Pancreas (tissue), 10 donors: ENCODE results near the gene FSTL4. TPM values are rescaled to one million over a fixed set of nuclear protein-coding genes. Genes with fewer than 3 reads are reported as not detected.

ENCODE experiments used
- ATAC-seq, 4 donors: fragments of 200-7000 bp; cut with Tn5 transposase; one replicate each; pipeline versions ENCODE4 v1.8.0 to v1.9.1; 2020; ENCODE audit warnings: mild to moderate bottlenecking in 4 of 4, moderate library complexity in 4 of 4
- DNase-seq, 6 donors: peaks; one replicate each; pipeline ENCODE4 v3.0.0-alpha.2; 2020
- FAIRE-seq: peaks from 2 replicates; lab custom pipeline; 2012; peaks lifted over from hg19 to GRCh38; lab: Jason Lieb, UNC
- H3K27ac ChIP-seq, 4 donors: fragments of 200-600 bp; sonication (generic); 1 replicate in 3 of 4; 2 replicates in 1 of 4; pipeline versions ENCODE4 v1.5.0 to v1.8.0; 2020
- H3K27me3 ChIP-seq, 4 donors: fragments of 200-600 bp; one replicate each; pipeline ENCODE4 v1.8.0; 2021
- H3K36me3 ChIP-seq, 3 donors: fragments of 200-600 bp; sonication (generic) in 1 of 3; one replicate each; pipeline versions ENCODE4 v1.5.0 to v1.8.0; 2020 to 2021
- H3K4me1 ChIP-seq, 3 donors: fragments of 200-600 bp; one replicate each; pipeline ENCODE4 v1.8.0; 2021
- H3K4me3 ChIP-seq, 4 donors: fragments of 200-600 bp; sonication (generic) in 2 of 4; one replicate each; pipeline versions ENCODE4 v1.5.0 to v1.8.0; 2020 to 2021
- H3K9me3 ChIP-seq, 4 donors: fragments of 200-600 bp; one replicate each; pipeline ENCODE4 v1.8.0; 2021
- WGBS, 2 donors: extraction: QIAGEN DNeasy Blood & Tissue Kit; methylation state at CpG; one replicate each; pipeline ENCODE4 v1.1.7; 2013; 5-methylcytosine and 5-hydroxymethylcytosine counted together
- intact Hi-C, 3 donors: fragments of 100-400 bp; cut with DNase I; formaldehyde crosslinking; loops; one replicate each; pipeline versions ENCODE4 v1.11.1 to v1.14.2; 2022
- polyA plus RNA-seq, 2 donors: library from polyadenylated mRNA; stranded (reverse); fragments of 200-250 nt; gene quantifications; one replicate each; pipeline ENCODE4 v1.2.3, GENCODE V29; 2013
- total RNA-seq, 6 donors: library from RNA; stranded (reverse); fragmentation: NEBNext Ultra II Directional in 4 of 6; extraction: Animal tissue kit (Norgen Biotek cat#: 25700) in 4 of 6; gene quantifications; one replicate each; pipeline versions ENCODE4 v1.2.1 to v1.2.4, GENCODE V29; 2021 to 2023
- TF ChIP-seq, protein P1 (sequence below), 4 donors: fragments of 200-600 bp; sonication (generic) in 3 of 4; IDR thresholded peaks; one replicate each; pipeline versions ENCODE4 v1.5.0 to v1.8.0; 2021; ENCODE audit warnings: antibody characterized with exemption in 4 of 4
- donor health status: healthy with polysubstance abuse.
- donor health status: DM: no; HTN: no; CAD: no; lungs with moderate emphysema.
- donor health status: DM: no; HTN: no; CAD: no.
- donor health status: control.
- donor health status: control.
- donor health status: Bipolar disorder and iron deficiency.
- donor health status: DM: yes; HTN: yes; CAD: no.
- donor health status: DM: no; HTN: no; CAD: no.
- donor health status: DM: no; HTN: no; CAD: no.
- donor health status: DM: yes; HTN: yes; CAD: no.

Gene FSTL4
- total and polyA plus RNA-seq, 8 donors = 0.68 to 2.4 (median 1.4) TPM

DNA sequence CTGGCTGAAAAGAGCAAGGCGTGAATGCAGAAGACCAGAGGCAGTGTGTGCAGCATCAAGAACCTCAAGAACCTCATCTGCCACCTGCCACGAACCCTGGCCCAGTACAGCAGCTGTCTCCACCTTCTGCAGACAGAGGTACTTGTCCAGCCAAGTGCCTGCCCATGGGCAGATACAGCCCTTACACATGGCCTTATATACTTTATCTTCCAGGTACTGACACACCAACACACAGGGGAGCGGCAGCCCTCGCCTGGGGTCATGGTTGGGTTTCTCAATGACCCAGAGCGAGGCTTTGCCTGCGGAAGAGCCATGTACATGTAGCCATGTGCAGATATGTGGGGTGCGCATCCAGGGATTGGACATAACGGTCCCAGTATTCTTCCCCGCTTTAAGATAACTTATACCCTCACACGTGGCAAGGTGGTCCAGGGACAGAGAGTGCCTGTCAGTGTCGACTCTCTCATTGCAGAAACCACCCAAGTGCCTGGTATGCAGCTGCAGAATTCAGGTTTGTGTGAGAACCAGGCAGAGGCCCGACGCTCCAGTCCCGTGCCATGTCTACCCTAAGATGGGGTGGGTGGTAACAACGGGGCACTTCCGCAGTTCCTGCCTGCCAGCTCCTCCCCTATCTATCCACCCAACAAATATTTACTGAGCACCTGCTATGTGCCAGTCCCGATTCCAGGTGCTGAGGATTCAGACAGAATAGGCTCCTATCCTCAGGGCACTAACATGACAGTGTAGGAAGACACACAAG, 206.9 kb downstream of the FSTL4 start:
- 90 to 95% methylated on average over 17 of the region's 17 CpGs for WGBS, 2 donors
- Histone ChIP-seq H3K4me1 (no peaks in the 10 kb centered on the region), H3K9me3 (no peaks in the 10 kb centered on the region), H3K27ac (no peak overlapping the region), H3K36me3 (no peaks in the 10 kb centered on the region), H3K27me3 (no peaks in the 10 kb centered on the region), H3K4me3 (no peak overlapping the region)
- intact Hi-C loops = no loop called here
- DNase-seq (no peak), ATAC-seq (no peak), FAIRE-seq (no peak)
- TF ChIP-seq, protein P1, sequence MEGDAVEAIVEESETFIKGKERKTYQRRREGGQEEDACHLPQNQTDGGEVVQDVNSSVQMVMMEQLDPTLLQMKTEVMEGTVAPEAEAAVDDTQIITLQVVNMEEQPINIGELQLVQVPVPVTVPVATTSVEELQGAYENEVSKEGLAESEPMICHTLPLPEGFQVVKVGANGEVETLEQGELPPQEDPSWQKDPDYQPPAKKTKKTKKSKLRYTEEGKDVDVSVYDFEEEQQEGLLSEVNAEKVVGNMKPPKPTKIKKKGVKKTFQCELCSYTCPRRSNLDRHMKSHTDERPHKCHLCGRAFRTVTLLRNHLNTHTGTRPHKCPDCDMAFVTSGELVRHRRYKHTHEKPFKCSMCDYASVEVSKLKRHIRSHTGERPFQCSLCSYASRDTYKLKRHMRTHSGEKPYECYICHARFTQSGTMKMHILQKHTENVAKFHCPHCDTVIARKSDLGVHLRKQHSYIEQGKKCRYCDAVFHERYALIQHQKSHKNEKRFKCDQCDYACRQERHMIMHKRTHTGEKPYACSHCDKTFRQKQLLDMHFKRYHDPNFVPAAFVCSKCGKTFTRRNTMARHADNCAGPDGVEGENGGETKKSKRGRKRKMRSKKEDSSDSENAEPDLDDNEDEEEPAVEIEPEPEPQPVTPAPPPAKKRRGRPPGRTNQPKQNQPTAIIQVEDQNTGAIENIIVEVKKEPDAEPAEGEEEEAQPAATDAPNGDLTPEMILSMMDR (IDR thresholded peaks at IDR 0.05) = no peak

DNA sequence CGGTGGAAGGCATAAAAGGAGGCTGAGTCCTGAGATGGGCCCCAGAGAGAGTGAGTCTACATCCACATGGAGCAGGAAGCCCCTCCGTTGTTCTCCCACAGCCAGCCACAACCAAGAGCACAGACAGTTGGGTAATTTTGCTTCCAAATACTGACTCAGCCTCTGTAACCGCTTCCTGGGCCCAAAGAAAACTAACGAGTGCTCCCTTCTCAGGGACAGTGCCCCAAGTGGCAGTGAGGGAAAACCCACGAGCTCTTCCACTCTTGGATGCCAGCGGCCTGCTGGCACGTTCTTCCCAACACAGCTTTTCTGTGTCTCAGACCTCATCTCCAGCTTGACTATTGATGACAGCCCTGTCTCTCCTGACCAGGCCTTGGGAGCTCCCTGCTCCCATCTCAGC, 207.6 kb downstream of the FSTL4 start:
- TF ChIP-seq, protein P1 (IDR thresholded peaks at IDR 0.05) = no peak
- H3K4me3 ChIP-seq = no peak overlapping the region
- no peak overlapping the region for H3K27ac ChIP-seq
- no peaks in the 10 kb centered on the region for H3K9me3 ChIP-seq
- no peak for ATAC-seq
- no peaks in the 10 kb centered on the region for H3K27me3 ChIP-seq
- no peaks in the 10 kb centered on the region for H3K36me3 ChIP-seq
- no peaks in the 10 kb centered on the region for H3K4me1 ChIP-seq
- no peak for DNase-seq
- no peak for FAIRE-seq
- intact Hi-C loops = no loop called here
- 89 to 90% methylated on average over 7 of the region's 7 CpGs for WGBS, 2 donors

DNA sequence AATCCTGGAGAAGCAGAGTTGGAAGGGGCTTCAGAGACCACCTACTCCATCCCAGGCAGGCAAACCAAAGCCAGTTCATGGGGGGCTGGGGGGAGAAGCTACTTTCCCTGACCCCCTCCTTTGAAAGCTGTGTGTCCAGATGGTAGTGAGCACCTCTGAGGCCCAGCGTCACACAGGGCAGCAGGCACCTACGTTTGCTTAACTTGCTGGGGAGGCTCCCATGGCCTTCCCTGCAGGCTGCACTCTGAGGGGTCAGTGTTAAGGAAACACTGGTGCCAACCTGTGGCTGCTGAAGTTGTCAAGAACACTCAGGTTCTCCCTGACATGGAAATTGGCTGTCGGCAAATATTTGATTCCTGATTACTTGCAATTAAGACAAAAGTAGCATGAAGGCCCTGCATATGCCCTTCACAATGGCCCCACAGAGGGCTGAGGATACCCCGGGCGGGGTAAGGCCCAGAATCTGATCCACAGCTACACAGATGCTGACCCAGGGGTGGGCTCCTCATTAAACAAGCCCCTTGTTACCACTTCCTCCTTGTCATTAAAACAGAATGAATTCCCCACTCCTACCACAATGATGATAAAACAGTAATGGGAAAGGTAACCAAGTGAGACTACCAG, 208.5 kb downstream of the FSTL4 start:
- Histone ChIP-seq H3K27ac (no peak overlapping the region), H3K4me3 (no peak overlapping the region), H3K36me3 (no peaks in the 10 kb centered on the region), H3K27me3 (no peaks in the 10 kb centered on the region), H3K9me3 (no peaks in the 10 kb centered on the region), H3K4me1 (no peaks in the 10 kb centered on the region)
- FAIRE-seq = no peak
- TF ChIP-seq, protein P1 (IDR thresholded peaks at IDR 0.05) = no peak
- no peak for ATAC-seq
- WGBS, 2 donors = 90 to 91% methylated on average over 5 of the region's 5 CpGs
- DNase-seq = no peak
- intact Hi-C loops = no loop called here

DNA sequence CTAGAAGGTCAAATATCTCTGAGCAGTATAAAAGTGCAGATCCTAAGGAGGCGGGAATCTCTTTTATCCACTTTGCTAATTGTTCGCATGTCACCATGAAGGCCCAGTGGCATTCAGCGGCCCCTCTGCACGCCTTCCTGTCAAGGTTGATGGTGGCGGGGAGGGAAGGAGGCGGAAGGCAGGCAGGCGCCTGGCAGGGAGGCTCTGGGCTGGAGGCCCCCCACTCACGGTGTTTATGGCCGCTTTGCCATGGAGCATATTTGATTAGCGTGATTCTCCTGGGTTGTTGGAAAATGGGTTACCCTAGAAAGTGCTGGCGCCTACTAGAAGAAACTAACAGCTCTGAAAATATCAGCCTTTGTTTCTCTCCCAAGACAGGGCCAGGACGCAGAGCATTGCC, 209.6 kb downstream of the FSTL4 start:
- no peaks in the 10 kb centered on the region for H3K36me3 ChIP-seq
- FAIRE-seq = no peak
- H3K9me3 ChIP-seq = no peaks in the 10 kb centered on the region
- no peak overlapping the region for H3K27ac ChIP-seq
- H3K4me3 ChIP-seq = no peak overlapping the region
- no peaks in the 10 kb centered on the region for H3K27me3 ChIP-seq
- no peak for DNase-seq
- H3K4me1 ChIP-seq = no peaks in the 10 kb centered on the region
- TF ChIP-seq, protein P1 (IDR thresholded peaks at IDR 0.05) = no peak
- WGBS, 2 donors = 89 to 91% methylated on average over 12 of the region's 12 CpGs
- intact Hi-C loops = no loop called here
- ATAC-seq = no peak
